GM19025 (cell line): ENCODE results near the gene SPON2.
A peak's percentile ranks its signal among the peaks of the same experiment; 100 is the strongest.

Experiments used
- ATAC-seq: cut with Tn5 transposase; IDR thresholded peaks from one replicate; pipeline ENCODE4 v1.9.1; 2021; ENCODE audit warnings: mild to moderate bottlenecking, low read depth, moderate library complexity; ENCODE audit not compliant: unreplicated experiment

Gene SPON2

DNA sequence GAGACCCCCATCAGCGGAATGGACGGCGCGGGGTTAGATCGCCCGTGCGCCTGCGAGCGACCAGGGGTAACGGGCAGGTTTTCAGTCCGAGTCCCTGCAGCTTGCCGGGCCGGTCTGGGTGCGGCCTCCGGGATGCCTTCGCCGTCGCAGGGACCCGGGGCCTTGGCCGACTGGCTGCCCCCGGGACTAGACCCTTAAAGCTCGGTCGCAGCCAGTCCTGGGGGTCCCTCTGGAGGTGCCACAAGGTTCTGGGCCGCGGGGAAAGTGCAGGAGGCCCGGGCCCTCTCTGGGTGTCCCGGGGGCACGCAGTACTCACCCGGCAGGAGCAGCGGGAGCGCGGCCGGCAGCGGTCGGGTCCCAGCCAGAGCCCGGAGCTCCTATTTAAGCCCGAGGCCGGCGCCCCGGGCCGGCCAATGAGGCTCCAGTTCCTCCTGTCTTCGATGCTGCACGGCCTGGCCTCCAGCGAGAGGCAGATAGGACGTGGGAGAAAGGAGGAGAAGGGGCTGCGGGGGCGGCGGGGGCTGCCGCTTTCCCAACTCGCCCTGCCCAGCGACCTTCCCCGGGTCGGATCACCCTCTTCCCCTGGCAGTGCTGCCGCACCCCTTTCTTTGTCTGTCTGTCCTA, at the start of gene SPON2:
Gene SPON2 (minus strand): TSS at position 356 of the 624 bp plus-strand sequence.
- no peak for ATAC-seq

- ATAC-seq: no peak
These were observed 48.9 kb upstream of the SPON2 start for GRCh38 chr4:1221155-1221870.

- ATAC-seq: no peak
These were observed 48.2 kb upstream of the SPON2 start for GRCh38 chr4:1220566-1220965.

- no peak for ATAC-seq
These were observed 47.2 kb upstream of the SPON2 start for GRCh38 chr4:1219566-1219950.

DNA sequence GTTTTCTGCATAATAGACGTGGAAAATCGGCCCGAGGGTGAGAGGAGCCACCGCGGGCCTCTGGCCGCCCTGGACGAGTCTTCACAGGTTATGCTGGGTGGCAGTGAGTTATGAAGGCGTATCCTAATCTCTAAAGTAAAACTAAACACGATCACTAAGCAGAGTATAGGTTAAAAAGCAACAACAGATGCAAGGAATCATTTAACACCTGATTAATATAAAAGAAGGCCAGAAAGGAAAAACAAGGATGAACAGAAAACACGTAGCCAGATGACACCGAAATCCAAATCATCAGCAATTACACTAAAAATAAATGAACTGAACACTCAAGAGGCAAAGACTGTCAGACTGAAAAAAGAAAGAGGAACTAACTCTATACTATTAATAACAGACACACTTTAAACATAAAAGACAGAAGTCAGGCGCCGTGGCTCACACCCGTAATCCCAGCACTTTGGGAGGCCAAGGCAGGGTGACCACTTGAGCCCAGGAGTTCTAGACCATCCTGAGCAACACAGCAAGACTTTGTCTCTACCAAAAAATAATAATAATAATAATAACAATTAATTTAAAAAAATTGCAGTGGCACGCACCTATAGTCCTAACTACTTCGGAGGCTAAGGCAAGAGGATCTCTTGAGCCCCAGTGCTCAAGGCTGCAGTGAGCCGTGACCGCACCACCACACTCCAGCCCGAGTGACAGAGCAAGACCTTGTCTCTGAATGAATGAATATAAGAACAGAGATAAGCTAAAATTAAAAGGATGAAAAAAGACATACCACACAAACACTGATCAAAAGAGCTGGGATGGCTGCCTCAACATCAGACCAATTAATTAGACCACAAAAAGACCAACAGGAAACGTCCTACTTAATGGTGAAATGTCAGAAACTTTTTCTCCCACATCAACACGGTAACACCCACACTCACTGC, 46.5 kb upstream of the SPON2 start:
- ATAC-seq: peak; percentile 47

DNA sequence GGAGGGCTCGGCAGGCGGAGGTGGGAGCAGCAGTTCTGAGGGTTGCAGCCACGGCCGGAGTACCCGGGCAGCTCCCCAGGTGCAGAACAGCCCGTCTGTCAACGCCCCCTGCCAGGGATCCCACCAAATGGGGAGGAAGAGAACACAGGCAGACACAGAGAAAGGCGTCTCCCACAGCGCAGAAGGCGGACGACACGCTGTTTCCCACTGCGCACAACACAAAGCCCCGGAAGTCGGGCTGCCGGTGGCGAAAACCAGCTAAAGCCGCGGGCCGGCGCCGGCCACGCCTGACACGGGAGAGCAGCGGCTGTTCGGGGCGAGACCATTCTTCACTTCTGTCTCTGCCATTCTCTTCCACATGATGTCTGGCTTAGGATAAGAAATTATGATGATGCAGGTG, 45.0 kb upstream of the SPON2 start:
- no peak for ATAC-seq

GRCh38 chr4:1216869-1217294, 44.5 kb upstream of the SPON2 start:
- no peak for ATAC-seq

- no peak for ATAC-seq
These were observed 43.8 kb upstream of the SPON2 start for GRCh38 chr4:1216076-1216614.

DNA sequence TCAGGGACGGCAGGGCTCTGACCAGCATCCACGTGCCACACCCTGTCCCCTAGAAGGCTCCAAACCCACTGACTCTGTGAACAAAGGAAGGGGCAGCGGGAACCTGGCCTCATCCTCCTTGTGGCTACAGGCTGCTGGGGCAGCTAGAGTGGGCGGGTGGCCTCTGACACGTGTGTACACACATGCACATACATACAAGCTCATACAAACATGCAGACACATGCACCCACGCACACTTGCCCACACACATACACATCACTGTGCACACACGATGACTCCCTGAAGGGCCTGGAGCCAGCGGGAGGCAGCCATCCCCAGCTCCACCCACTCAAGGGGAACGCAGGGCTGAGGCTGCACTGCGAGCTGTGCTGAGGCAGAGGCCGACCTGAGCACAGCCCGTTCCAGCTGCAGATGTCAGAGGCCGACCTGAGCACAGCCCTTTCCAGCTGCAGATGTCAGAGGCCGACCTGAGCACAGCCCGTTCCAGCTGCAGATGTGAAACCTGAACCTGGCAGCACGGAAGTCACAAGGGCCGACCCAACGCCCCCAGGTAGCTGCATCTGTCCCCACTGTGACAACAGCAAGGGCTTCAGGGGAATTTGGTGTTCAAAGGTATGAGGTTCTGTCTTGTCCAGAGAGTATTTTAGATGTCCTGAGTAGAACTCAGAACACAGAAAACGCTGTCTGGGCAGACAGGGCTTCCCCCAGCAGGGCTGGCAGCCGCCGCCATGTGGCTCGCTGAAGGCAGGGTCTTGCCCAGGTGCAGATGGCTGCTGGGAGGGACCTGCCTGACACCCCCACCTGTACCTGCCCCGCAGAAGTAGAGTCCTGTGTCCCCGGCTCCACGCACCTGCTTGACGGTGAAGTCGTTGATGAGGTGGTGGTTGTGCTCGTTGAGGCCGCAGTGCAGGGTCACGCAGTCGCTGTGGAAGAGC, 43.0 kb upstream of the SPON2 start:
- ATAC-seq: peak; percentile 50

GRCh38 chr4:1214101-1215095, 42.0 kb upstream of the SPON2 start:
- no peak for ATAC-seq

GRCh38 chr4:1213336-1213995, 41.1 kb upstream of the SPON2 start:
- ATAC-seq: no peak

GRCh38 chr4:1212546-1213335, 40.4 kb upstream of the SPON2 start:
- ATAC-seq: no peak

DNA sequence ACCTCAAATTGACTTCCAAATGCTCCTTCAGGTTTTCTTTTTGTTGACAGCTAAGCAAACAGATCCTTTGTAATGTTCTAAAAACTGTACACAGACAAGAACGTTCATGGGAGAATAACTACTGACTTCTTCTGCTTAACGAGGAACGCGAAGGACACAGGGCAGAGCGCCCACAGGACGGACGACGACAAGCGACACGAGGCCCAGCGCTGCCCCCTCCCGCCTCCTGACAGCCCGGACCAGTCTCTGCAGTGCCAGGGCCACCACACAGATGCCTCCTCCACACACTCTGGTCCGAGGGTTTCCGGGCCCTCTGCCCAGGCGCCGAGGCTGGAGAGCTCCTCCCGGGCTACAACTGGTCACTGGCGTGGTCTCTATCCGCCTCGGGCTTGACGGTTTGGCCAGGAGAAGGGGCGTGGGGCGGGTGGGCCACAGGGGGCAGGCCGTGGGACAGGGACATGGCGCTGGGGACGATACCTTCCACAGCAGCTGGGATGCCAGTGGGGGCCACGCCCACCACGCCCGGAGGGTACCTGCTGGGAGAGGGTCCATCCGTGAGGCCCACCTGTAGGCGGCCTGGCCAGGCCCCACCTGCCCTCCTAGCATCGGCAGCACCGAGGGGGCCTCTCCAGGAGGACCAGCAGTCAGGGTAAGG, 39.6 kb upstream of the SPON2 start:
- no peak for ATAC-seq

DNA sequence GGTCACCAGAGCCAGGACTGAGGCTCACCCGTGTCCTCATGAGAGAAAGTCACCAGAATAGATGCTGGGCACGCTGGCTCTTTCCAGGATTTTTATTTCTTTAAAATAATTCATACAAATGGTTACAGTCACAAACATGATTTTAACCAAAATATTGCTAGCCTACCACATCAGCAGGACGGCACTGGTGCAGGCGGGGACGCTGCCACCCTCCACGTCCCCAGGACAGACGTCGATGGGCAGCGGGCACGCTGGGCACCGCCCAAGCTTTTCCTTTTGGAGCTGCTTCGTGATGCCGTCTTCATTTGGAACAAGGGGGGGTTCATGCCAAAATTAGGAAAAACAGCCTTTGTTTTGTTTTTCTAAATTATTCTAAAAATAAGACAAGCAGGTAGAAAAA, 39.0 kb upstream of the SPON2 start:
- ATAC-seq: no peak

DNA sequence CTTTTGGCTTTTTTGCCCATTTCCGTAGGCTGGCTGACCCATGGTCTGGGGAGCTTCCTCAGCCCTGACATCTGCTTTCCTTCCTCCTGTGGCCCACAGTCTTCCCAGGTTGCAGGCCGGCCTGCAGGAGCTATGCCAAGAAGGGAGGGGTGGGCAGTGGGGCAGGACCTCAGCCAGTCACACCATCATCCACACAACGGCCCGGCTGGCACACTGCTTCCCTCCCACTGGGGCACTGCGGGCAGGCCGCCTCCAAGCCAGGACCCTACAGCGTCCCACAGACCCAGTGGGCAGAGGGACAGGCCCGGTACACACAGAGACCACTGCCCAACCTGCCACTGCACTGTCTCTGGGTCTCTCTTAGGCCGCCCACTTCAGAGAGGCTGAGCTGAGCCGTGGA, 38.6 kb upstream of the SPON2 start:
- ATAC-seq: no peak

- ATAC-seq: no peak
These were observed 38.0 kb upstream of the SPON2 start for GRCh38 chr4:1210241-1210841.

DNA sequence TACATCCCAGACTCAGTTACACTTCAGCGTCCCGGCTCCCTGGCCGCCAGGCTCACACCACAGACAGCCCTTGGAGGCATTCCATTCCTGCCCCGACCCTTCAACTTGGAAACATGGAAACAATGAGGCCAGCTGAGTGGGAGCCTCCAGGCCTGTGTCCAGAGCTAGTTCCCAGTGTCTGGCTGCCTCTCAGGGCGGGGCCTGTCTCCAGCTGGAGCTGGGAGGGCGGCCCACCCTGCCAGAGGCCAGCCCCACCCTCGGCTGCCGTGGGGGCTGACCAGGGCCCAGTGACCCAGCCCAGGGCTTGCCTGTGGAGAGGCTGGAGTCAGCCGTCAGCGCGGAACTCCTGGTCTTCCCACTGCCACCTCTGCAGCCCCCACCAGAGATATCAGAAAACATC, 37.4 kb upstream of the SPON2 start:
- no peak for ATAC-seq
